HEK293 (cell line): ENCODE data around the gene DOCK3.
"Not testable (repeated sequence)": the region's sequence is repeated elsewhere in the genome, so short reads cannot be mapped to it uniquely, and the experiment has no call there.

Experiments used
- PRDM1 ChIP-seq: fragments of 450-650 bp; formaldehyde crosslinking; IDR thresholded peaks from 2 replicates; pipeline ENCODE4; 2016; ENCODE audit warnings: missing biosample characterization, missing genetic modification characterization
- ZNF26 ChIP-seq: fragments of 450-650 bp; formaldehyde crosslinking; IDR thresholded peaks from 2 replicates; pipeline ENCODE4 v1.5.1; 2016; ENCODE audit warnings: missing biosample characterization, missing genetic modification characterization
- ZNF274 ChIP-seq, 2 experiments: fragments of 200-500 bp in 1 of 2; fragments of 450-650 bp in 1 of 2; sonication (Bioruptor generic) in 1 of 2; formaldehyde crosslinking in 1 of 2; IDR thresholded peaks; 2 replicates each; pipeline versions ENCODE4 v1.5.1 to v1.6.1; 2014 to 2016; ENCODE audit warnings: borderline replicate concordance in 1 of 2, inconsistent platforms in 1 of 2, low read length in 1 of 2, missing biosample characterization in 1 of 2, missing genetic modification characterization in 1 of 2
- ZNF280D ChIP-seq: fragments of 450-650 bp; formaldehyde crosslinking; IDR thresholded peaks from 2 replicates; pipeline ENCODE4 v1.5.1; 2016; ENCODE audit warnings: missing biosample characterization, missing genetic modification characterization
- ZNF423 ChIP-seq: fragments of 450-650 bp; formaldehyde crosslinking; IDR thresholded peaks from 2 replicates; pipeline ENCODE4 v1.5.1; 2016; ENCODE audit warnings: missing biosample characterization, missing genetic modification characterization
- ZNF510 ChIP-seq: fragments of 450-650 bp; formaldehyde crosslinking; IDR thresholded peaks from 2 replicates; pipeline ENCODE4 v1.5.1; 2018; ENCODE audit warnings: mild to moderate bottlenecking, missing genetic modification characterization, missing biosample characterization; ENCODE audit not compliant: insufficient replicate concordance

- TF ChIP-seq ZNF274 (IDR thresholded peaks at IDR 0.05; ENCODE audit: low read length); ZNF274 (tag by site-specific recombination; IDR thresholded peaks at IDR 0.05; ENCODE audit: borderline replicate concordance); ZNF510 (tag by site-specific recombination); PRDM1 (tag by site-specific recombination); ZNF423 (tag by site-specific recombination); ZNF26 (tag by site-specific recombination): not testable (repeated sequence)
- peak; percentile 73; the same call in 1 of the 2 replicates for TF ChIP-seq ZNF280D (tag by site-specific recombination)
Measured at GRCh38 chr3:50781766-50782165, 107.0 kb downstream of the DOCK3 start.
